GM06990 (cell line): ENCODE measurements around the gene DIAPH2.

ENCODE experiments used
- DNase-seq: peaks from one replicate; pipeline ENCODE4 v3.0.0-alpha.2; 2011; ENCODE audit not compliant: insufficient read length; ENCODE audit errors: extremely low read depth
- H3K27me3 ChIP-seq: replicated peaks from 2 replicates; pipeline ENCODE4 v1.6.0; 2011; ENCODE audit warnings: low read length; ENCODE audit not compliant: control insufficient read depth, insufficient read depth
- H3K36me3 ChIP-seq: 2 replicates; pipeline ENCODE4 v1.5.1; 2011; ENCODE audit warnings: low read length; ENCODE audit not compliant: control insufficient read depth, insufficient read depth
- H3K4me3 ChIP-seq: replicated peaks from 2 replicates; pipeline ENCODE4 v1.5.1; 2011; ENCODE audit warnings: low read depth, mild to moderate bottlenecking, control low read depth, low read length
- TF ChIP-seq, protein P1 (sequence below): IDR thresholded peaks from 2 replicates; pipeline ENCODE4 v1.5.1; 2011; ENCODE audit warnings: low read length, control low read depth, mild to moderate bottlenecking, inconsistent platforms; ENCODE audit not compliant: insufficient read depth, poor library complexity, severe bottlenecking

Gene DIAPH2

DNA sequence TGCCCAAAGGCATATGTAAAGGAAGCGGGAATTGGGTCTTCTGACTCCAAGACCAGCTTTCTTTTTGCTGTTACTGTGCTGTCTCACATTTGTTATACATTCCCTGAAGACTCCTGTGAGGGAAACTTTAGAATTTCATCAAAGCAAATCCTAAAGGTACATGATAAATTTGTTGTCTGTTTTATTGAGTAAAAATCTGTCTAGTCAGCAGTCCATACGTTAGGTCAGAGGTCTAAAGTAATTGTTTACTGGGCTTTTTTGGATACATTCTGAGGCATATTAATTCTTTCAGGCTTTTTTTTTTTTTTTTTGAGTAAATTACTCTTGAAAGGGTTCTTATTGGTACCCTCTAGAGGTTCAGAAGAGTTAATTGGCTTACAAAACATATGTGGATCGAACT lies 546.3 kb downstream of the DIAPH2 start:
- TF ChIP-seq, protein P1, sequence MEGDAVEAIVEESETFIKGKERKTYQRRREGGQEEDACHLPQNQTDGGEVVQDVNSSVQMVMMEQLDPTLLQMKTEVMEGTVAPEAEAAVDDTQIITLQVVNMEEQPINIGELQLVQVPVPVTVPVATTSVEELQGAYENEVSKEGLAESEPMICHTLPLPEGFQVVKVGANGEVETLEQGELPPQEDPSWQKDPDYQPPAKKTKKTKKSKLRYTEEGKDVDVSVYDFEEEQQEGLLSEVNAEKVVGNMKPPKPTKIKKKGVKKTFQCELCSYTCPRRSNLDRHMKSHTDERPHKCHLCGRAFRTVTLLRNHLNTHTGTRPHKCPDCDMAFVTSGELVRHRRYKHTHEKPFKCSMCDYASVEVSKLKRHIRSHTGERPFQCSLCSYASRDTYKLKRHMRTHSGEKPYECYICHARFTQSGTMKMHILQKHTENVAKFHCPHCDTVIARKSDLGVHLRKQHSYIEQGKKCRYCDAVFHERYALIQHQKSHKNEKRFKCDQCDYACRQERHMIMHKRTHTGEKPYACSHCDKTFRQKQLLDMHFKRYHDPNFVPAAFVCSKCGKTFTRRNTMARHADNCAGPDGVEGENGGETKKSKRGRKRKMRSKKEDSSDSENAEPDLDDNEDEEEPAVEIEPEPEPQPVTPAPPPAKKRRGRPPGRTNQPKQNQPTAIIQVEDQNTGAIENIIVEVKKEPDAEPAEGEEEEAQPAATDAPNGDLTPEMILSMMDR, result no peak
- Histone ChIP-seq H3K4me3 (no peak overlapping the region), H3K27me3 (no peaks in the 10 kb centered on the region), H3K36me3 (no peaks in the 10 kb centered on the region)
- no peak for DNase-seq

DNA sequence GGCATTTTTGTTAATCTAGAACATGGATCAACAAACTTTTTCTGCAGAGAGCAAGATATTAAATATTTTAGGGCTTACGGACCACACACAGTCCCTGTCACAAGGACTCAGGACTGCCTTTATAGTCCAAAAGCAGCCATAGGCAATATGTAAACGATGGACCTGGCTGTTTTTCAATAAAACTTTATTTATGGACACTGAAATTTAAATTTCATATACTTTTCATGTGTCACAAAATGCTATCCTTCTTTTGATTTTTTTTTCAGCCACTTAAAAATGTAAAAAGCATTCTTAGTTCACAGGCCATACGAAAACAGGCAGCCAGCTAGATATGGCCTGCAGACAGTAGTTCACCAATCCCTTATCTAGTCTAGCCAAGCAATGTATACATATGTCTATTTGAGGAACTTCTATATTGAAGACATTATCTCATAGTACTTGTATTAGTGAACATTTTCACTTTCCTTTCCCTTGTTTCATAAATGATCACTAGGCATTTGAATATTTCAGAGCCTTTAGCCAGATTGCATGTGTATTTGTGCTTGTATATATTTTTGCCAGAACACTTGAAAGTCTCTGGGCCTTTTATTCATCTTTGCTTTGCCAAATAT lies 549.9 kb downstream of the DIAPH2 start:
- Histone ChIP-seq H3K36me3 (no peaks in the 10 kb centered on the region), H3K27me3 (no peaks in the 10 kb centered on the region), H3K4me3 (no peak overlapping the region)
- DNase-seq, result peak; percentile 35
- TF ChIP-seq, protein P1, result no peak

DNA sequence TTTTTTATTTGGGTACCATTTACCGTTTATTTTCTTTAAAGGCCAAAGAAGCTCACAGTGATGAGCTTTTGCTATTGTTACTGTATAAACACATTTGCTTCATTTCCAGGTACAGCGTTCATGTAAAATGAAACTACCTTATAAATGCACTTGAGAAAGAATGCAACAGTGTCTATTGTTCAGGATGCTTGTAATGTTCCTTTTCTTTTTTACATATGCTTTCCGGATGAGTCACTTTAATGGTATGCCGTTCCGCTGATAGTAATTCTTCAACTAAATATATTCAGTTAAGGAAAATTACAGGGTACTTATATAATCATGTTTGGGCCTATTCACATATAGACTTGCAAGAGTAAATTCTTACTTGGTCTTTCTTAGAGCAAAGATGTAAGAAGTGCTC lies 554.0 kb downstream of the DIAPH2 start:
- H3K36me3 ChIP-seq, result no peaks in the 10 kb centered on the region
- no peaks in the 10 kb centered on the region for H3K27me3 ChIP-seq
- TF ChIP-seq, protein P1, result no peak
- no peak for DNase-seq
- no peak overlapping the region for H3K4me3 ChIP-seq

DNA sequence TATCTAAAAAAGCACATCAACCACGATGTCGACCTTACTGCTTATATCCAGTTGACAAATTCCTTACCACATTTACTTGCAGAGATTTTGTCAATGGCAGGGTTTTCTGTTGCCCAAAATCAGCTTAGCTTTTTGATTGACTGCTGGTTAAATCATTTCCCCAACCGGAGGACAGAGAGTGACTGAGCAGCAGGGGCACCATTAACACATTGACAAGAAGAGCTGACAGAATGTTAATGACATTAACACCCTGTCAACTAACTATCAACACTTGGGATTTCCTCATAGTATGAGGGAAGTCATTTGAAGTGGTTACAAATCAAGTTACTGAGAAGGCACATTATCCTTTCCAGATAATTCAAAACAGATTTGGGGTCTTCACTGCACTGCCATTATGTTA lies 567.5 kb downstream of the DIAPH2 start:
- Histone ChIP-seq H3K27me3 (no peaks in the 10 kb centered on the region), H3K4me3 (no peak overlapping the region)
- no peak for DNase-seq

DNA sequence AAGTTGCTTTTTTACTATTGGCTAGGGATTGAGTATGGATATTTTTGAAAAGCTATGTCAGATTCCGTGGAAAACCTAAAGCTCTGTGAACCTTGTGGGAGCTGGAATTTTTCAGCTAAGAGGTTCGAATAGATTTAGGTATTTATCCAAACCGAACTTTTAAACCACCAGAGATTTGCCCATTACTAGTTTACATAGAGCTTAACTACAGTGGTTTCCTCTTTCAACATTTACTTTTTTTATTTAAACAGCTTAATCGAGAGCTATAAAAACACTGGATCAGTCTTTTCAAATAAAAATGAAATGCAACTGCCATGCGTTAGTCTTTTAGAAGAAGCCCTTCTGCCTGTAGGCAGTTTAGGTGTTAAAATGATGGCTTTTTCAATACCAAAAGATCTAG lies 576.0 kb downstream of the DIAPH2 start:
- Histone ChIP-seq H3K36me3 (no peaks in the 10 kb centered on the region), H3K27me3 (no peaks in the 10 kb centered on the region), H3K4me3 (no peak overlapping the region)
- no peak for DNase-seq
- TF ChIP-seq, protein P1, result no peak

More for the DNA sequence above, 567.5 kb downstream of the DIAPH2 start:
- H3K36me3 ChIP-seq, result no peaks in the 10 kb centered on the region
- TF ChIP-seq, protein P1, result no peak
